8988T (cell line): ENCODE data around the gene IDI2.

ENCODE experiments used
- DNase-seq: peaks from one replicate; pipeline ENCODE4 v3.0.0; 2011

The IDI2 gene

DNA sequence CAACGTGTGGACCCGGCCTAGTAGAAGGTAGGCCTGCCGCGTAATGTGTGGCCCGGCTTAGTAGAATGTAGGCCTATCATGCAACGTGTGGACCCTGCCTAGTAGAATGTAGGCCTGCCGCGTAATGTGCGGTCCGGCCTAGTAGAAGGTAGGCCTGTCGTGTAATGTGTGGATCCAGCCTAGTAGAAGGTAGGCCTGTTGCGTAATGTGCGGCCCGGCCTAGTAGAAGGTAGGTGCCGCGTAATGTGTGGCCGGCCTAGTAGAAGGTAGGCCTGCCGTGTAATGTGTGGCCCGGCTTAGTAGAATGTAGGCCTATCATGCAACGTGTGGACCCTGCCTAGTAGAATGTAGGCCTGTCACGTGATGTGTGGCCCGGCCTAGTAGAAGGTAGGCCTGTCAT is 49.3 kb downstream of the IDI2 start:
- DNase-seq: no peak

DNA sequence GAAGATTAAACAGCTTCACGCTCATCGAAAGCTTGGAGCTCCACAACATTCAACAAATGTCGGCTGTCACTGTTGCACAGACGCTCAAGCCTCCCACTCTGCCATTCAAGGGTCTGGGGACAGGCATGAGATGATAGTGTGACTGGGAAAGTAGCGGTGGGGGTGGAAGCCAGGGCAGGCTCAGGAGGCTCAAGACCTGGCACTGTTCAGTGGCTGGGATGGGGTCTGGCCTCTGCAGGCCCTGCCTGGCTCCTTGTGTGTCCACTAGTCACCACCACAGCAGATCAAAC is 50.9 kb downstream of the IDI2 start:
- no peak for DNase-seq

DNA sequence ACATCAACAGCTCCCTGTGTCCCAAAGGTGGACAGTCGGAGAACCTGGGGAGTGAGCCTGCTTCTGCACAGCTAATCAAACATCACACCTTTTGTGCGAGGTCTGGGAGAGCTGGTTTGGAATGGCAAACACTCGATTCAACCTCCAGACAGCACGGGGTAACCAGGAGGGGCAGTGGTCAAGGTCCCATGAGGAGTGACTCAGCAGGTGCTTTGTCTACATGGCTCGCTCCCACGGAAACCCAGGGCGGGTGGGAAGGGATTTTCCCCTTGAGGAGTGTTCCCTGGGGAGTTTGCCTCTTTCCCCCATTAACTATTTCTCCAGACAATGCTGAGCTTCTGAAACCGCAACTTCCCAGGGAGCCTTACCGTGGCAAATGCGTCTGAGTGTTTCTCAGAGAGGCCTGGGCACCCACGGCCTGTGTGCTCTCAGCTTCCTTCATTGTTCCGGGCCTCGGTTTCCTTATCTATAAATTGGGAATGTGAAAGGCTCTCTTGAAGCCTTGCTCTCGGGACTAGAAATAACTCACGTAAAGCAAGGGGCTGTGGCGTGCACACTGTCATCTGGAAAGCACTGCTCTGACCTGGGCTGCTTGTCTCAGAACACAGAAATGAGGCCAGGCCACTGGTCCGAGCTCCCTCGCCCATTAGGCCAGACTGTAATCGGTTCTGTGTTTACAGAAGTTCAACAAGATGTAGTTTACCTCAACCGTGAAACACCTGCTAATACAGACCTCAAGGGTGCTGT is 51.4 kb downstream of the IDI2 start:
- no peak for DNase-seq

DNA sequence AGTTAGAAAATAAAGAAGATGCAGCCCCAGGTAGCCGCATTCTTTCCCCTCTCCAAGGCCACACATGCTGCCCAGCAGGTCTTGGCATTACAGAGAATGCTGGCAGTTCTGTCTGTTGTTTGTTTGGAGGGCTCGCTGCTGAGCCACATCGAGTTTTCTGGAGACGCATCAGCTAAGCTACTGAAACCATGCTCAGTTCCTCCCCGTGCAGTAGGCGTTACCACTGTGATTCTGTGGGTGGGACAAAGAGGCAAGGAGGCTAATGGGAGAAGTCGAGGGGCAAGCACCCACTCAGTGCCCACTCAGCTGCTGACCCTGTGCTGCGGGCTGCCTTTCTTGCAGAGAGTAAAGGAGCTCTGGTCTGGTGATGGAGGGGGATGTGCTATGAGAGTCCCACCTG is 52.9 kb downstream of the IDI2 start:
- no peak for DNase-seq

DNA sequence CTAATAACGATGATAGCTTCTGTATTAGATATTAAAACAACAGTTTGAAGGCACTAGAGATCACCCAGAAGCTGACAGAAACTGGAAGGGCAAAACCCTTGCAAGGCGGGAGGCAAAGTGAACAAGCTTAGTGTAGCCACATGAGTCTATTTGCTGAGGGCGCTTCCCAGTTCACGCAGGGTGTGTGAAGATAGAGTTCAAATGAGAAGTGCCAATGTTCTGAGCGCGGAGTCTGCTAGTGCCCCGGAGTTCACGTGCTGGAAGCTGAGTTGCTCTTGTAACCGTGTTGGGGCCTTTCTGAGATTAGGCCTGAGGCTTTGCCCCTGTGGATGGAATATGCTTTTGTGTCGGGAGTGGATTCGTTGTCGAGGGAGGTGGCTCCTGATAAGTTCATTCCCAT is 54.0 kb downstream of the IDI2 start:
- no peak for DNase-seq

DNA sequence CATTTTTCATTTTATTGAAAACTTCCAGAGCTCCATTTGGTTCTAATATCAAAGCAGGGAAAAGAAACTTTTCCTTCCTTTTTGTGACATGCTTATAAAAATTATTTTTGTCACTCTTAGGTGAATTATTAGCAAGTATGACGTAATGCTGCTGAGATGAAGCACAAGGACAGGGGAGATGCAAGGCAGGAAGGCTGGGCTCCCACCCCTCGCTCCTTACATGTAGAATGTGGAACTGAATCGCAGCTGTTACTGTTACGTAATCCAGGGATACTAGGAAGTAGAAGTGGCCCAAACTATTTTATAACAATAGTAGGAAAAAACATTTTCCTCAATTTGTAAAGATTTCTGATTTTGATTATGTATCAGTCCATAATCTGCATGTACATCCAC is 54.5 kb downstream of the IDI2 start:
- DNase-seq: no peak

DNA sequence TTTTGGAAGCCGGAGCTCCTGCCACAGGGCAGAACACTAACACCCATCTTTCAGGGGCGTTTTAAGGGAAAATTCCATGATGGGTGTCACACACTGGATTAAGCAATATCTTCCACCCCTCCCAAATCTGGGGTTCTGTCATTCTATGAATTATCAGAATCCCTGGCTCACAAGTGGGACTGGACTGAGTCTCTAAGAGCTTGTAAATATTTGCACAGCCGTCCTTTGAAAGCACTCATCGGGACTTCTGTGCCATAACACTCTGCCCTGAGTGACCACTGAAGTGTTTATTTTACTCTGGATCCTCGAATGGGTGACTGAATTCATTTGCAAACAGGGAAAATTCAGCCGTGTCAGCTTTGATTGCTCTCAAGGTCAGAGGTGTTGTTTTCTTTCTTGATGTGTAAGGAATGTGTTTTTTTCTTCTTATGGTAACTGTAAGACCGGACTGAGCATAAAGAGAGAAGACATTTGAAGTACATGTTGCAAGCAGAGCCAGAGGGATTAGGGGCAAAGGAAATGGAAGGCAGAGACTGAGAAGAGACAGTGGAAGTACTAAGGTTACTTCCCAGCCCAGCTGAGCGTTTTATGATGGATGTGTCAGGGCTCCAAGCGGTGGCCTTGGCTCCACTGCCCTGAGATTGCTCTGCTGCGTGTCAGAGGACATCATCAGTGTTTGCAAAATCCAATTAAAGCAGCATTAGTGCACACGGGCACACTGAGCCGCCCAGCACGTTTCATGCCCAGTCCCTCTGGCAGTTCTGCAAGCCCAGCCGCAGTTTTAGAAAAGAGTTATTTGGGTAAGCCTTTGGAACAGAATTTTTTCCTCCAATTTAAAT is 55.1 kb downstream of the IDI2 start:
- DNase-seq: no peak

DNA sequence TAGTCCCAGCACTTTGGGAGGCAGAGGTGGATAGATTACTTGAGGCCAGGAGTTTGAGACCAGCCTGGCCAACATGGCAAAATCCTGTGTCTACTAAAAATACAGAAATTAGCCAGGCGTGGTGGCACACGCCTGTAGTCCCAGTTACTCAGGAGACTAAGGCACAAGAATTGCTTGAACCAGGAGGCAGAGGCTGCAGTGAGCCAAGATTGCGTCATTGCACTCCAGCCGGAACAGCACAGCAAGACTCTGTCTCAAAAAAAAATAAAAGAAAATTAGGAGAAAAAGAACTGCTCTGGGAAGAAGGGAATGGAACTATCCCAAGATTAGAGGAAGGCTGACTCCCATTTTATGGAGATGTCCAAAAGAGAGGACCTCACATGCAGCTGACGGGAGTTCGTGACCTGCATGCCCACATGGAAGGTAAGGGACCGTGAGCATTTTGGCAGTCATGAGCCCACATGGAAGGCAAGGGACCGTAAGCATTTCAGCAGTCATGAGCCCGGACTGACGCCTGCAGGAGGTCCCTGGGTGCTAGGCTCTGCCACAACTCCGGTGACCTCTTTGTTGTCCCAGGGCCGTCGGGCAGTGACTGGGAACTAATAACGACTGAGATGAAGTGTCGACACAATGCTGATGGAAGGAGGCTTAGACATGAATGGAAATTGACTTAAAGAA is 56.0 kb downstream of the IDI2 start:
- DNase-seq: no peak
